WERI-Rb-1 (cell line): Measurements from ENCODE around the gene SYT8.

Source experiments
- DNase-seq: peaks from one replicate; pipeline ENCODE4 v3.0.0-alpha.2; 2020
- H3K27ac ChIP-seq: fragments of 250-450 bp; sonication (Bioruptor Pico); 2 replicates; pipeline ENCODE4 v1.5.1; 2020; ENCODE audit warnings: mild to moderate bottlenecking, moderate library complexity
- H3K27me3 ChIP-seq: fragments of 250-450 bp; sonication (Bioruptor Pico); 2 replicates; pipeline ENCODE4 v1.5.1; 2021; ENCODE audit warnings: mild to moderate bottlenecking, low read depth, moderate library complexity; ENCODE audit not compliant: insufficient read depth, severe bottlenecking
- H3K36me3 ChIP-seq: fragments of 250-450 bp; sonication (Bioruptor Pico); 2 replicates; pipeline ENCODE4 v1.5.1; 2020; ENCODE audit warnings: mild to moderate bottlenecking, moderate library complexity
- H3K4me3 ChIP-seq: 2 replicates; pipeline ENCODE4 v1.5.1; 2011; ENCODE audit warnings: low read depth, mild to moderate bottlenecking, control low read depth, low read length
- H3K9me3 ChIP-seq: fragments of 250-450 bp; sonication (Bioruptor Pico); 2 replicates; pipeline ENCODE4 v1.5.1; 2021; ENCODE audit warnings: mild to moderate bottlenecking, moderate library complexity; ENCODE audit not compliant: severe bottlenecking
- CTCF ChIP-seq: IDR thresholded peaks from 2 replicates; pipeline ENCODE4 v1.5.1; 2011; ENCODE audit warnings: low read depth, mild to moderate bottlenecking, control low read depth, inconsistent platforms, low read length

Gene SYT8

DNA sequence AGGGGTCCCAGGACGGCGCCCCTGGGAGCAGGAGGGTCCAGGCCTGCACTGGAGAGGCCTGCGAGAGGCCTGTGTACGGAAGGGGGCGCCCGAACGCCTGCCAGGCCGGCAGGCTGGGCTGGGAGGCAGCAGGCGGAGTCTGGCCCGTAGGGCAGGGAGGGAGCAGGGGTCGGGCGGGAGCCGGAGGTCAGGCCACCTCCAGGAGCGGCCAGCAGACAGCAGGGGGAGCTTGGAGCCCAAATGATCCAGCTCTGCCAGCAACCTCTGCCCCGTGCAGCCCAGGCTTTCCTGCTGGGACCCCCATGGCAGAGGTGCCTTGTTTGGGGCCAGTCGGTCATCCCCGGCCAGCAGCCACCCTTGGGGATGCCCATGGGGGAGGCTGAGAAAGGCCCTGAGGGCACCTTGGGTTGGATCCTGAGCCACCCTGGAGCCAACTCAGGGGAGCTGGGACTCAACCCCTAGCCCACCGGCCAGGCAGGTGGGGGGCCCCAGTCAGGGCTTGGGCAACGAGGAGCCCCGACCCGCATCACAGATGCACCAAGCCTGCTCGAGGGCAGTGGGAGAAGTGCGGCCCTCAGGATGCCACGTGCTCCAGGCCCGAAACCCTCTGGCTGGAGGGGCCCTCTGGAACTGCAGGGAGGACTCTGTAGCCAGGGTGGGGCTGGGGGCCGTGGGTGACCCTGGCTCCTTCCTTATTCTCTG is 9.6 kb upstream of the SYT8 start:
- Histone ChIP-seq H3K27ac (no peak overlapping the region), H3K4me3 (no peak overlapping the region), H3K27me3 (peaks cover 99% of the 10 kb centered on the region), H3K36me3 (no peaks in the 10 kb centered on the region), H3K9me3 (no peaks in the 10 kb centered on the region)
- TF ChIP-seq CTCF: peak; percentile 87
- peak; percentile 70 for DNase-seq

DNA sequence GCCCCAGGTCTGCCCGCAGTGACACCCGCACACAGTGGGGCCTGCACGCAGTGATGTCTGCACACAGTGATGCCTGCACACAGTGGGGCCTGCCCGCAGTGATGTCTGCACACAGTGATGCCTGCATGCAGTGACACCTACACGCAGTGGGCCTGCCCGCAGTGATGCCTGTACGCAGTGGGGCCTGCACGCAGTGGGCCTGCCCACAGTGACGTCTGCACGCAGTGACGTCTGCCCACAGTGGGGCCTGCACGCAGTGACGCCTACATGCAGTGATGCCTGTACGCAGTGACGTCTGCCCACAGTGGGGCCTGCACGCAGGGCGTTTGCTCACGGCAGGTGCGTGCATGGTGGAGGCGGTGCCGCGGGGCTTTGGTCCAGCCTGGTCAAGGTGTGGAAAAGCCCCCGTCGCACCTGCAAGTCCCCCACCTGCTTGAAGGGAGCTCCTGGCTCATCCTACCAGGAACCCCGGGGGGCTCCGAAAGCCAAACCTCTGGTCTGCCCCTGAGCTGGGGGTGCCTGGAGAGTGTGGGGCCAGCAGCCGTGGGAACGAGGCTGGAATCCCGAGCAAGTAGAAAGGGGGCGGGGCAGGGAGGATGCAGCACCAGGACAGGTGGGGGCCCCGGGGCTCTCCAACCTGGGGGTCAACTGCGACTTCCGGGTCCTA is 8.9 kb upstream of the SYT8 start:
- Histone ChIP-seq H3K27me3 (peaks cover 99% of the 10 kb centered on the region), H3K36me3 (no peaks in the 10 kb centered on the region), H3K9me3 (no peaks in the 10 kb centered on the region), H3K27ac (no peak overlapping the region), H3K4me3 (no peak overlapping the region)
- DNase-seq: peak; percentile 5
- TF ChIP-seq CTCF: no peak

- Histone ChIP-seq H3K36me3 (no peaks in the 10 kb centered on the region), H3K27me3 (peaks cover 100% of the 10 kb centered on the region), H3K9me3 (no peaks in the 10 kb centered on the region), H3K27ac (no peak overlapping the region), H3K4me3 (no peak overlapping the region)
- DNase-seq: peak; percentile 47
- peak; percentile 58 for TF ChIP-seq CTCF
These were observed 8.2 kb upstream of the SYT8 start for GRCh38 chr11:1826552-1827094.

GRCh38 chr11:1827095-1827813 is 7.5 kb upstream of the SYT8 start:
- Histone ChIP-seq H3K9me3 (no peaks in the 10 kb centered on the region), H3K27me3 (peaks cover 100% of the 10 kb centered on the region), H3K4me3 (no peak overlapping the region), H3K27ac (no peak overlapping the region), H3K36me3 (no peaks in the 10 kb centered on the region)
- DNase-seq: no peak
- no peak for TF ChIP-seq CTCF

DNA sequence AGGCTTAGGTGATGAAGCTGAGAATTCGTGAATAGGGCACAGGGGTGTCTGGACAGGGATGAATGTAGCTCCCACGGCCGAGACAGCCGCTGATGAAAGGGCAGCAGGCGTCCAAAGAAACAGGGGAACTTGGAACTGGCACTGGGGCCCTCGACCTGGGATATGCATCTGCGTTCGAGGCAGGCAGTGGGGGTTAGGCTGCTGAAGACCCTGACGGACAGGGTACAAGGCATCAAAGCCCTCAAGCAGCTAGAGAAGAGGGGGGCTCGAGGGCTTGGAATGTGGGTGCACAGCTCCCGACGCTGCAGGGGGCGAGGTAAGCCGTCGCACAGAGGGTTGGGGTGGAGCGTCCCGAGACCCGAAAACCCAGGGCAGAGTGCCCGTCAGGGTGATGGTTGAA is 6.9 kb upstream of the SYT8 start:
- TF ChIP-seq CTCF: no peak
- no peaks in the 10 kb centered on the region for H3K36me3 ChIP-seq
- H3K27ac ChIP-seq: no peak overlapping the region

More for the DNA sequence above, 6.9 kb upstream of the SYT8 start:
- no peak for DNase-seq
- H3K9me3 ChIP-seq: no peaks in the 10 kb centered on the region
- no peak overlapping the region for H3K4me3 ChIP-seq
- H3K27me3 ChIP-seq: peaks cover 100% of the 10 kb centered on the region
